ENCODE data around the gene TSC2. TPM values are rescaled to one million over a fixed set of nuclear protein-coding genes. Genes with fewer than 3 reads are reported as not detected.
"Not testable (repeated sequence)": the region's sequence is repeated elsewhere in the genome, so short reads cannot be mapped to it uniquely, and the experiment has no call there.

The TSC2 gene
- total RNA-seq, 2 experiments from 2014 or later: 56.6 to 63.9 TPM

DNA sequence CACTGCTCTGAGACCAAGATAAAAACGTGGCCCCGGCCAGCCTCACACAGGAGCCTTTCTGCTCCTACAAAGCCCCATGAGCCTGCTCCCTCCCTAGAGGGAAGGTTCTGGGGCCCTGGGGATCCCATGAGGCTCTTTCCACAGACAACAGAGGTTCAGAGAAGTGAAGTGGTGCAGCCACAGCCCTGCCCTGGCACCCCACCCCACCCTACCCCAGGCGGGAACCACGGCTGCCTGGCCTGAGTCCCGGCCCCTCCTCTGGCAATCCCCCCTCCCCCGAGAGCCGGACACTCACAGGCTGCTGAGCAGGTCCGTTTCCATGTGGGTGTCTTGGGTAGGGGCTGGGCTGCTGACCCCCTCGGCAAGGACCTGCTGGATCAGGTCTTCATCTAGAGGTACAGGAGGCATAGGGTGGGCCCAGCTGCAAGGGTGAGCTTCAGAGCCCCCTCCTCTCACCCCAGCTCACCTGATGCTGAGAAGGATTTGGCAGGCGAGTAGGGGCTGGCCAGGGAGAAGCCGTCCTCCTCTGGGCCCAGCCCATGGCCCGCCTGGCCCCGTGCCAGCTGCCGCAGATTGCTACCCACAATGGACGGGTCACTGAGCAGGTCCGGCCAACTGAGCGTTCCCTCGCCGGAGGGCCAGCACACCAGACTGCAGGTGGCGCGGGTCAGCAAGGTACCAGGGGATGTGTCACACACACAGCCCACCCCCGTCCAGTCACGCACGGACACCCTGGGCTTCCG lies 49.2 kb downstream of the TSC2 start:
- Mint-ChIP-seq H3K4me3 (no peak overlapping the region), H3K36me3 (peaks cover 3% of the 10 kb centered on the region), H3K4me1 (ENCODE audit: low read depth) (no peaks in the 10 kb centered on the region), H3K27ac (no peak overlapping the region), H3K9me3 (no peaks in the 10 kb centered on the region), H3K27me3 (no peaks in the 10 kb centered on the region)
- POLR2A ChIA-PET: no interaction called here
- no peak for DNase-seq
- intact Hi-C loops (cut with micrococcal nuclease): no loop called here
- CTCF ChIA-PET: no interaction called here

DNA sequence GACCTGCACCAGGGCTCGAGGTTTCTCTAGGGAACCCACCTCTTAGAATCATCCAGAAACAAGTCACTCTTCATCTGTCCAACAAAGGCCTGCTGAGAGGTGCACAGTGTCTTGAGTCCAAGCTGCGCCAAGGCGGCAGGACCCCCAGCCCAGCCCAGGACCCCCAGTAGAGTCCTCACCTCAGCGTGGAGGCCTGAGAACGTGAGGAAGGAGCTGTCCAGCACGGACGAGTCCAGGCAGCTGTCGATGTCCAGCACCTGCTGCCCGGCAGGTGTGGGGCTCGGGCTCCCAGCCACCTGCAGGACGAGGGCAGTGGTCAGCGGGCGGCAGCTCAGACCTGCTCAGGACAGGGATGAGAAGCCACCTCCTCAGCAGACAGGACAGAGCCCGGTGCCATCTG lies 49.9 kb downstream of the TSC2 start:
- H3K4me3 Mint-ChIP-seq; intact Hi-C loops (cut with micrococcal nuclease); DNase-seq; H3K36me3 Mint-ChIP-seq; CTCF ChIA-PET; H3K27ac Mint-ChIP-seq; H3K9me3 Mint-ChIP-seq; H3K4me1 Mint-ChIP-seq (ENCODE audit: low read depth); H3K27me3 Mint-ChIP-seq; POLR2A ChIA-PET: not testable (repeated sequence)

DNA sequence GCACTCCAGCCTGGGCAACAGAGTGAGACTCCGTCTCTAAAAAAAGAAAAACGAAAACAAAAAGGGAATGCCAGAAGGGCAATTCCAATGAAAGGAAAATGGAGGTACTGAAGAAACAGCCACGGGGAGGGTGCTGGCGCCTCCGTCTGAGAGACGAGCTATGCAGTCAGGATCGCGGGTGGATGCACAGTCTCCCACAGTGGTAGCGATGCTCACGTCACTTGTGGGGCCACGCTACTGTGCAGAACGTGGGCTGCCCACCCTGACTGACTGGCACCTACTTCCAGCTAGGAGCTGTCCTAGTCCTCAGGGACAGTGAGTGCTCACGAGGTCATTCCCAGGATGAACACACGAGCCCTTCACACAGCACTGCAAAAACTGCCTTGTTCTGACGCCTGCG lies 53.8 kb downstream of the TSC2 start:
- H3K4me3 Mint-ChIP-seq; intact Hi-C loops (cut with micrococcal nuclease); CTCF ChIA-PET; H3K9me3 Mint-ChIP-seq; H3K4me1 Mint-ChIP-seq (ENCODE audit: low read depth); H3K36me3 Mint-ChIP-seq; H3K27ac Mint-ChIP-seq; POLR2A ChIA-PET; H3K27me3 Mint-ChIP-seq; DNase-seq: not testable (repeated sequence)

DNA sequence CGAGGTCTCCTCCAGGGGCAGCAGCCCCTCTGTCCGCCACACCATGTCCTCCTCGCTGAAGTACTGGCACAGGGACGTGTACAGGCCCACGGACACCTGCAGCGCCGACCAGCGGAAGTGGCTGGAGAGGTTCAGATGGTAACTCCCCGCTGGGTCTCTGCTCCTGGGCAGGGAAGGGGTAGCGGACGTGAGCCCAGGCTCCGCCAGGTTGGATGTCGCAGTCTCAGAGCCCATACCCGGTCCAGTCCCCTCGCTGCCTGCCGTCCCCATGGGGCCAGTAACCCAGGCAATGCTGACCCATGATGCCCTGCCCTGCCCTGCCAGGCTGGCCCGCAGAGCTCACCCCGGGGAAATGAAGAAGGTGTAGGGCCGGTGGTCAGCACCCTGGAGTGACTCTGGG lies 54.7 kb downstream of the TSC2 start:
- Mint-ChIP-seq H3K4me1 (ENCODE audit: low read depth) (no peaks in the 10 kb centered on the region), H3K27ac (no peak overlapping the region), H3K27me3 (no peaks in the 10 kb centered on the region), H3K9me3 (no peaks in the 10 kb centered on the region), H3K36me3 (peaks cover 2% of the 10 kb centered on the region), H3K4me3 (no peak overlapping the region)
- POLR2A ChIA-PET: no interaction called here
- no peak for DNase-seq
- intact Hi-C loops (cut with micrococcal nuclease): no loop called here
- CTCF ChIA-PET: no interaction called here

DNA sequence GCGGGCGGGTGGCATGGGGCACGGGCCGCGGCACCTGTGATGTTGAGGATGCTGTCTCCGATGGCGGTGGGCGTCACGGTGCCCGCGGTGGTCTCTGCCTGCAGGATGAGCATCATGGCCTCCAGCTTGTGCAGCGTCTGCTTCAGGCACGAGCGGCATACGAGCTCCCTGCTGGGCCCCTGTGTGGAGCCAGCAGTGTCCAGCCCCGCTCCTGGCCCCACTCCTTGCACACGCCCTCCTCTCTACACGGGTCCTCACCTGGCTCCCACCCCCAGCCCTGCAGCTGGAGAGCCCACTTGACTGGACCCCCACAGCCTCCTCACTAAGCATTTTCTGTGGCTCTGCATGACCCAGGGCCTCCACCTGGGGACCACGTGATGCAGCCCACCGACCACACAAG lies 56.7 kb downstream of the TSC2 start:
- H3K4me1 Mint-ChIP-seq (ENCODE audit: low read depth); H3K27me3 Mint-ChIP-seq; POLR2A ChIA-PET; H3K9me3 Mint-ChIP-seq; H3K36me3 Mint-ChIP-seq; H3K27ac Mint-ChIP-seq; H3K4me3 Mint-ChIP-seq; intact Hi-C loops (cut with micrococcal nuclease); DNase-seq; CTCF ChIA-PET: not testable (repeated sequence)

DNA sequence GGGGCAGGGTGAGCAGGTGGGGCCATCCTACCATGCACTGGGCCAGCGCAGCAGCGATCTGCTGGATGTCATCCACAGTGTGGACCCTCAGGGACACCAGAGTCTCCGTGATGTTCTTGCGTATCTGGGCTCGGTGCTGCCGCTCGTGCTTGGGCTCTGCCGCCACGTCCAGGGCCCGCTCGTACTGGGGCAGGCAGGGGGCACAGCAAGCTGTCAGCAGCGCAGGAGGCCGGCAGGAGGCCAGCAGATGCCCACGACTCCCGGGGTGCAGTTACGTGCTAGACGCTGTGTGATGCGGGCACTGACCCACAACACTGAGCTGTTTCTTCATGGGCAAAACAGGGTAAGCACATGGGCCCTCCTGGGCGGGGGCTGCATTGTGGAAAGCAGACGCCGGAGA lies 57.5 kb downstream of the TSC2 start:
- H3K27me3 Mint-ChIP-seq; intact Hi-C loops (cut with micrococcal nuclease); H3K9me3 Mint-ChIP-seq; CTCF ChIA-PET; DNase-seq; H3K4me3 Mint-ChIP-seq; H3K4me1 Mint-ChIP-seq (ENCODE audit: low read depth); POLR2A ChIA-PET; H3K36me3 Mint-ChIP-seq; H3K27ac Mint-ChIP-seq: not testable (repeated sequence)

DNA sequence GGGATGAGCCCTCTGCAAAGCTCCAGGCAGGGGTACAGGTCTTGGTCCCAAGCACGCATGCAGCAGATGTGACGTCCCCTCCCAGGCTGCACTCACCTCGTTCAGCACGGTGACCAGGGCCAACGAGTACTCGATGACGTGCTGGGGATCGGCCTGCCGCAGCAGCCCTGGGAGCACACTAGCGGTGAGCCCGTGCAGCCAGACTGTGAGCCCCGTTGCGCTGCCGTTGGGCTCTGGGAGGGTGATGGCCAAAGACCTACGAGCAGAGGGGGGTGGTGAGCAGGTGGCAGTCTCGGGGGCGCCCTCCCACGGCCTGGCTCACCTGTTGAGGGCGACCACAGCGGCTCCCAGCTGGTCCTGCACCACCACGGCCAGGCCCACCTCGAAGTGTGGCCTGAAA lies 58.0 kb downstream of the TSC2 start:
- H3K9me3 Mint-ChIP-seq; H3K27me3 Mint-ChIP-seq; H3K4me1 Mint-ChIP-seq (ENCODE audit: low read depth); CTCF ChIA-PET; POLR2A ChIA-PET; H3K27ac Mint-ChIP-seq; H3K4me3 Mint-ChIP-seq; H3K36me3 Mint-ChIP-seq; intact Hi-C loops (cut with micrococcal nuclease); DNase-seq: not testable (repeated sequence)

DNA sequence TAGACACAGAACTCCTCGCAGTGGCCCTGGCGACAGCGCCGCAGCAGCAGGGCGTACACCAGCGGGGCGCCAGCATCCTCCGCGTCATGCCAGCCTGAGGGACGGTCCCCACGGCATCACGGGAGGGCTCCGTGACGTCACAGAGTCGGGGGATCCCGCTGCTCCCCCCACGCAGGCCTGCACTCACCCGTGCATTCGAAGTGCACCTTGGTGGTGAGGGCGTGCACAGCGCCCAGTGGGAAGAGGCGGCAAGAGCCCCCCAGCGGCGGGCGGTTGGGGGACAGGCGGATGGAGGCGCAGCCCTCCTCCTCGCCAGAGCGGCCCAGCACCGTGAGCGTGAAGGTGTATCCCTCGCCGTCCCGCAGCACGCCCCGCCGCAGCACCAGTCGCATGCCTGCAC lies 58.4 kb downstream of the TSC2 start:
- H3K4me1 Mint-ChIP-seq (ENCODE audit: low read depth); CTCF ChIA-PET; H3K27ac Mint-ChIP-seq; POLR2A ChIA-PET; intact Hi-C loops (cut with micrococcal nuclease); H3K9me3 Mint-ChIP-seq; H3K27me3 Mint-ChIP-seq; H3K36me3 Mint-ChIP-seq; DNase-seq; H3K4me3 Mint-ChIP-seq: not testable (repeated sequence)

DNA sequence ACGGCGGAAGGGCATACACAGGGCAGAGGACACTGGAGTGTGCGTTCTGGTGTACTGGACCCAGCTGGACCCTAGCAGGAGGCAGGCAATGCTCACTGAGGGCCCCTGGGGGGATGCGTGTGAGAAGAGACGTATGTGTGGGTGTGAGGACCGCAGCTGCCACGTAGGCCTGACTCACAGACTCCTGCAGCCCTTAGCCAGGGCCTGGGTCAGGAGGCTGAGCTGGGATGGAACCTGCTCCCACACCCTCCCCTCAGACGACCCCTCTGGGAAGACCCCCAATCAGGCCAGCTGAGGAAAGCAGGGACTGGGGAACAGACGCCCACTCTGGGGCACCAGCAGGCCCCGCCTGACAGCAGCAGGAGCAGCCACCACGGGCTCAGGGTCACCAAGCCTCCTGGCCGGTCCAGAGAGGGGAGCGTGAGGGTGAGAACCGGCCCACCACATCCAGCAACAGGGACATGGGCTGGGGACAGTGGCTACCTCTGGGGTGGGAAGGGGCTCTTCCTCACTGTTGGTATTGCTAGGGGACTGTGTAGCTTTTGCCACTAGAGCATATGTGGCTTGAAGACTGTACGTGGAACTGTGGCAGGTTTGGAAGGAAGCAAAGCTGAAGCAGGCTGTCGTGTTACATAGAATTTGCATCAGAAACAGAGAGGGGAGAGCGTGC lies 59.5 kb downstream of the TSC2 start:
- H3K36me3 Mint-ChIP-seq; CTCF ChIA-PET; intact Hi-C loops (cut with micrococcal nuclease); H3K4me1 Mint-ChIP-seq (ENCODE audit: low read depth); H3K27ac Mint-ChIP-seq; H3K27me3 Mint-ChIP-seq; DNase-seq; H3K9me3 Mint-ChIP-seq; H3K4me3 Mint-ChIP-seq; POLR2A ChIA-PET: not testable (repeated sequence)

DNA sequence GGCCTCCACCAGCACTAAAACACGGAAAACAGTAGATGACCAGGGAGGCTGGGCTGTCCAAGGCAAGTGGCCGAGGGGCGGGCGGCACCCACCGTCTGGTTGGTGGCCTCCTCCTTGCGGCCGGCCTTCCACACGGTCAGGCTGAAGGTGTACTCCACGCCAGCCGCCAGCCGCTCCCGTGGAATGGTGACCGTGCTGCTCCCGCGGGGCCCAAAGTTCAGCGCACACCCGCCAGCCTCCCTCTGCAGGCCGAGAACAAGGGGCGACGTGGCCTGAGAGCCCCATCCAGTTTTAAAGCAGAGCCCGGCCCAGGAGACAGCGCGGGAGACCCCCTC lies 60.0 kb downstream of the TSC2 start:
- H3K27ac Mint-ChIP-seq; intact Hi-C loops (cut with micrococcal nuclease); H3K27me3 Mint-ChIP-seq; DNase-seq; POLR2A ChIA-PET; H3K9me3 Mint-ChIP-seq; CTCF ChIA-PET; H3K4me1 Mint-ChIP-seq (ENCODE audit: low read depth); H3K36me3 Mint-ChIP-seq; H3K4me3 Mint-ChIP-seq: not testable (repeated sequence)

DNA sequence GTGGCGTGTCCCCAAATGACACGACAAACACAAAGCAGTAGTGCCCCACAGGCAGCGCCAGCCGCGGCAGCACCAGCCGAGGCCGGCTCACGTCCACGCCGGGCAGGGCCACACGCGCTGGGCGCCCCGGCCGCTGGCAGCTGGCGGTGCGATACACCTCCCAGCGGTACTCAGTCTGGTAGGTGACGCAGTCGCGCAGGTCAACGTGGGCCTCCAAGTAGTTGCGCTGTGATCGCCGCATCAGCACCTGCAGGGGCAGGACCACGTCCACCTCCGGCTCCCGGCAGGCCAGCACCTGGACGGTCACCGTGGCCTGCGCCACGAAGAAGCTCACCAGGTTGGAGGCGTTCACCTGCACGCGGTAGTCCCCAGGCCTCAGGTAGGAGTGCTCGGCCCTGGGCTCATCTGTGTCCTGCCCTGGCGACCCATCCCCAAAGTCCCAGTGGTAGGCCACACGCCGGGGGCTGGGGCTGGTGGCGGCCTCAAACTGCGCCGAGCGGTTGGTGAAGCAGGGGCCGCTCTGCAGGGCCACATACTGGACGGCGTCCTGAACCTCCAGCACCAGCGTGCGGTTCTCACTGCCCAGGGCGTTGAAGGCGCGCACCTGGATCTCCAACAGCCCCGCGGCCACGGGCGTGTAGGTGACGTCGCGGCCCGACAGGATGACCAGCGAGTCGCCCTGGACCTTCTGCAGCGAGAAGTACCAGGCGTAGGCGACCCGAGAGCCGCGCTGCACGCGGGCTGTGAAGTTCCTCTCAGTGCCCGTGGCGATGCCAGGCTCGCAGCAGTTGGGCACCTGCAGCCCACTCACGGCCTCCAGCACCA lies 60.9 kb downstream of the TSC2 start:
- not testable (repeated sequence) for DNase-seq, H3K9me3 Mint-ChIP-seq, H3K27ac Mint-ChIP-seq

DNA sequence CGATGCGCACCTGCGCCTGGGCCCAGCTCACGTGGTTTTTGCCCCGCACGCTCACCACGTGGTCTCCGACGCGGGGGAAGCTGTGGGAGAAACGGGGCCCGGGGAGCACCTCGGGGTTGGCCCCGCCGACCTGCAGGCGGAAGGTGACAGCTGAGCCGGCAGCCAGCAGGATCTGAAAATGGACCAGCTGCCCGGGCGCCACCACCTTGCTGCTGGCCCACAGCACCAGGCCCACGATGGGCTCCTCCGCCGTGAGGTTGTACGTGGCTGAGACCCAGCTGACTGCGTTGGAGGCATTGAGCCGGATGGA lies 61.4 kb downstream of the TSC2 start:
- H3K4me1 Mint-ChIP-seq (ENCODE audit: low read depth); CTCF ChIA-PET; H3K4me3 Mint-ChIP-seq; H3K27me3 Mint-ChIP-seq; DNase-seq; intact Hi-C loops (cut with micrococcal nuclease); H3K27ac Mint-ChIP-seq; H3K9me3 Mint-ChIP-seq; POLR2A ChIA-PET; H3K36me3 Mint-ChIP-seq: not testable (repeated sequence)

More for the DNA sequence above, 60.9 kb downstream of the TSC2 start:
- POLR2A ChIA-PET; H3K36me3 Mint-ChIP-seq; intact Hi-C loops (cut with micrococcal nuclease); H3K4me3 Mint-ChIP-seq; CTCF ChIA-PET; H3K4me1 Mint-ChIP-seq (ENCODE audit: low read depth); H3K27me3 Mint-ChIP-seq: not testable (repeated sequence)

DNA sequence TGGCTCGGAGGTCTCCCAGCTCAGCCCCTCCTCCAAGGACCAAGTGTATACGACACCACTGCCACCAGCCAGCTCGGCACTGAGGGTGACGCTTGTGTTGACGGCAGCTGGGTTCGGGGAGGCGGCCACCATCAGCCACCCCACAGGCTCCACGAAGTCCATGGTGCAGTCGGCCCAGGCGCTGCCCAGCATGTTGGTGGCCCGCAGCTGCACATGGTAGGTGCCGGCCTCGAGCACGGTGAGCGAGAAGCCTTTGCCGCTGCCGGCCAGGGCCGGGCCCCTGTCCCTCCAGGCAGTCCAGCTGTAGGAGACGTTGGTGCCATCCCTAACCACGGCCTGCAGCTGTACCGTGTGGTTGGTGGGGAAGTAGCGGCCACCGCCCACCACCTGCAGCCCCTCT lies 62.1 kb downstream of the TSC2 start:
- intact Hi-C loops (cut with micrococcal nuclease); H3K36me3 Mint-ChIP-seq; H3K4me3 Mint-ChIP-seq; H3K9me3 Mint-ChIP-seq; H3K27me3 Mint-ChIP-seq; CTCF ChIA-PET; POLR2A ChIA-PET; DNase-seq; H3K27ac Mint-ChIP-seq; H3K4me1 Mint-ChIP-seq (ENCODE audit: low read depth): not testable (repeated sequence)
